ENCODE measurements around the gene PTCH1. TPM values are rescaled to one million over a fixed set of nuclear protein-coding genes. Genes with fewer than 3 reads are reported as not detected.

The PTCH1 gene
- total and polyA plus RNA-seq, 2 experiments from 2014 or later, result 36.8 to 44.1 TPM

GRCh38 chr9:95463148-95464060 lies 53.4 kb downstream of the PTCH1 start:
- no peaks in the 10 kb centered on the region for H3K27me3 ChIP-seq
- no peak overlapping the region for H2AFZ ChIP-seq
- WGBS (ENCODE audit: low lambda C conversion rate, missing lambda C conversion rate), result 51% methylated on average over 21 of the region's 21 CpGs
- no peak overlapping the region for H3K4me3 ChIP-seq
- TF ChIP-seq EZH2phosphoT487 (IDR thresholded peaks at IDR 0.05; ENCODE audit: low read depth, severe bottlenecking, unreplicated experiment), result no peak
- no peak for TF ChIP-seq EZH2 (IDR thresholded peaks at IDR 0.05; ENCODE audit: borderline replicate concordance)
- TF ChIP-seq CTCF (IDR thresholded peaks at IDR 0.05; ENCODE audit: poor library complexity), result no peak
- peaks cover 64% of the 10 kb centered on the region for H3K79me2 ChIP-seq
- H3K36me3 ChIP-seq (replicated peaks; ENCODE audit: insufficient read depth, low read depth), result no peaks in the 10 kb centered on the region
- H3K4me1 ChIP-seq (ENCODE audit: insufficient read depth), result peaks cover 51% of the 10 kb centered on the region
- peaks cover 32% of the 10 kb centered on the region for H4K20me1 ChIP-seq (ENCODE audit: insufficient read depth, poor library complexity, severe bottlenecking)
- peak overlapping the region; percentile 74 for H3K4me2 ChIP-seq
- no peaks in the 10 kb centered on the region for H3K9me2 ChIP-seq (replicated peaks; ENCODE audit: insufficient read depth)
- H3K27ac ChIP-seq, result peak overlapping the region; percentile 90
- no peaks in the 10 kb centered on the region for H3K9me3 ChIP-seq (ENCODE audit: low read depth)
- DNase-seq (ENCODE audit: low spot score), result no peak

- Histone ChIP-seq H3K4me1 (ENCODE audit: insufficient read depth) (peaks cover 58% of the 10 kb centered on the region), H3K4me2 (peak overlapping the region; percentile 74), H3K27me3 (no peaks in the 10 kb centered on the region), H3K4me3 (no peak overlapping the region), H3K9me3 (ENCODE audit: low read depth) (no peaks in the 10 kb centered on the region), H3K79me2 (peaks cover 55% of the 10 kb centered on the region), H3K9me2 (replicated peaks; ENCODE audit: insufficient read depth) (no peaks in the 10 kb centered on the region), H3K36me3 (replicated peaks; ENCODE audit: insufficient read depth, low read depth) (no peaks in the 10 kb centered on the region), H3K27ac (peak overlapping the region; percentile 90), H4K20me1 (ENCODE audit: insufficient read depth, poor library complexity, severe bottlenecking) (peaks cover 32% of the 10 kb centered on the region), H2AFZ (no peak overlapping the region)
- DNase-seq (ENCODE audit: low spot score), result peak; percentile 83
- 25% methylated on average over 27 of the region's 30 CpGs for WGBS (ENCODE audit: low lambda C conversion rate, missing lambda C conversion rate)
- TF ChIP-seq EZH2 (IDR thresholded peaks at IDR 0.05; ENCODE audit: borderline replicate concordance), result no peak
- TF ChIP-seq CTCF (IDR thresholded peaks at IDR 0.05; ENCODE audit: poor library complexity), result no peak
- TF ChIP-seq EZH2phosphoT487 (IDR thresholded peaks at IDR 0.05; ENCODE audit: low read depth, severe bottlenecking, unreplicated experiment), result no peak
These were observed 54.3 kb downstream of the PTCH1 start for GRCh38 chr9:95462249-95463147.

- Histone ChIP-seq H3K36me3 (replicated peaks; ENCODE audit: insufficient read depth, low read depth) (no peaks in the 10 kb centered on the region), H3K9me2 (replicated peaks; ENCODE audit: insufficient read depth) (no peaks in the 10 kb centered on the region), H3K27me3 (no peaks in the 10 kb centered on the region), H3K9me3 (ENCODE audit: low read depth) (no peaks in the 10 kb centered on the region), H3K79me2 (peaks cover 55% of the 10 kb centered on the region), H2AFZ (no peak overlapping the region), H3K4me3 (no peak overlapping the region), H3K27ac (peak overlapping the region; percentile 90), H4K20me1 (ENCODE audit: insufficient read depth, poor library complexity, severe bottlenecking) (peaks cover 32% of the 10 kb centered on the region), H3K4me1 (ENCODE audit: insufficient read depth) (peaks cover 66% of the 10 kb centered on the region), H3K4me2 (peak overlapping the region; percentile 74)
- WGBS (ENCODE audit: low lambda C conversion rate, missing lambda C conversion rate), result 87% methylated on average over 17 of the region's 17 CpGs
- no peak for DNase-seq (ENCODE audit: low spot score)
- no peak for TF ChIP-seq CTCF (IDR thresholded peaks at IDR 0.05; ENCODE audit: poor library complexity)
- no peak for TF ChIP-seq EZH2phosphoT487 (IDR thresholded peaks at IDR 0.05; ENCODE audit: low read depth, severe bottlenecking, unreplicated experiment)
- no peak for TF ChIP-seq EZH2 (IDR thresholded peaks at IDR 0.05; ENCODE audit: borderline replicate concordance)
These were observed 55.1 kb downstream of the PTCH1 start for GRCh38 chr9:95461448-95462248.

Data from hepatocyte (in vitro differentiated cells).